Liver (tissue), 9 donors: ENCODE data around the gene IPP. TPM values are rescaled to one million over a fixed set of nuclear protein-coding genes. Genes with fewer than 3 reads are reported as not detected.

Experiments
- DNase-seq: peaks from one replicate; pipeline ENCODE4 v3.0.0-alpha.2; 2017; ENCODE audit warnings: low spot score
- H3K27ac ChIP-seq, 2 donors: one replicate each; pipeline ENCODE4 v1.7.0; 2013; ENCODE audit warnings: inconsistent platforms in 2 of 2, low read length in 2 of 2, control low read depth in 1 of 2, low read depth in 1 of 2, mild to moderate bottlenecking in 1 of 2
- H3K27me3 ChIP-seq, 4 donors: one replicate each; pipeline versions ENCODE4 v1.6.1 to v1.7.0; 2013; ENCODE audit warnings: low read length in 3 of 4, inconsistent platforms in 1 of 4, mild to moderate bottlenecking in 1 of 4, moderate library complexity in 1 of 4; ENCODE audit not compliant: control insufficient read depth in 4 of 4, insufficient read depth in 4 of 4
- H3K36me3 ChIP-seq, 4 donors: one replicate each; pipeline versions ENCODE4 v1.6.1 to v1.7.0; 2013; ENCODE audit warnings: low read length in 3 of 4, mild to moderate bottlenecking in 3 of 4, low read depth in 1 of 4, moderate library complexity in 1 of 4; ENCODE audit not compliant: control insufficient read depth in 4 of 4, insufficient read depth in 3 of 4
- H3K4me1 ChIP-seq, 4 donors: one replicate each; pipeline versions ENCODE4 v1.6.1 to v1.7.0; 2013; ENCODE audit warnings: low read length in 3 of 4, mild to moderate bottlenecking in 3 of 4, moderate library complexity in 1 of 4; ENCODE audit not compliant: control insufficient read depth in 4 of 4, insufficient read depth in 4 of 4
- H3K4me3 ChIP-seq, 3 donors: one replicate each; pipeline versions ENCODE4 v1.6.1 to v1.7.0; 2013; ENCODE audit warnings: low read length in 3 of 3, control low read depth in 1 of 3, low read depth in 1 of 3, mild to moderate bottlenecking in 1 of 3
- H3K9ac ChIP-seq, 2 donors: one replicate each; pipeline ENCODE4 v1.7.0; 2013; ENCODE audit warnings: low read length in 2 of 2, mild to moderate bottlenecking in 2 of 2, moderate library complexity in 2 of 2, control low read depth in 1 of 2, low read depth in 1 of 2
- H3K9me3 ChIP-seq, 4 donors: one replicate each; pipeline versions ENCODE4 v1.6.1 to v1.7.0; 2013; ENCODE audit warnings: low read length in 3 of 4; ENCODE audit not compliant: control insufficient read depth in 4 of 4
- EGR1 ChIP-seq, 2 donors: IDR thresholded peaks; 2 replicates each; pipeline ENCODE4 v1.6.1; 2016 to 2018; ENCODE audit warnings: antibody characterized with exemption in 2 of 2, low read depth in 2 of 2
- FOXA1 ChIP-seq: IDR thresholded peaks from 2 replicates; pipeline ENCODE4 v1.6.1; 2016; ENCODE audit warnings: antibody characterized with exemption
- FOXA2 ChIP-seq: IDR thresholded peaks from 2 replicates; pipeline ENCODE4 v1.6.1; 2016; ENCODE audit warnings: antibody characterized with exemption
- GABPA ChIP-seq, 2 donors: IDR thresholded peaks in 1 of 2; conservative IDR thresholded peaks in 1 of 2; 2 replicates each; pipeline ENCODE4 v1.6.1; 2016; ENCODE audit warnings: antibody characterized with exemption in 2 of 2, mild to moderate bottlenecking in 1 of 2, moderate library complexity in 1 of 2
- HNF4A ChIP-seq, 2 donors: conservative IDR thresholded peaks; 2 replicates each; pipeline ENCODE4 v1.6.1; 2016; ENCODE audit warnings: antibody characterized with exemption in 2 of 2, mild to moderate bottlenecking in 2 of 2
- HNF4G ChIP-seq: IDR thresholded peaks from 2 replicates; pipeline ENCODE4 v1.6.1; 2016; ENCODE audit warnings: antibody characterized with exemption
- NR2F2 ChIP-seq: IDR thresholded peaks from 2 replicates; pipeline ENCODE4 v1.6.1; 2016; ENCODE audit warnings: antibody characterized with exemption
- RAD21 ChIP-seq, 2 donors: IDR thresholded peaks; 2 replicates each; pipeline ENCODE4 v1.6.1; 2016; ENCODE audit warnings: antibody characterized with exemption in 2 of 2, mild to moderate bottlenecking in 2 of 2
- RXRA ChIP-seq, 2 donors: IDR thresholded peaks; 2 replicates each; pipeline ENCODE4 v1.6.1; 2017 to 2018; ENCODE audit warnings: antibody characterized with exemption in 2 of 2, mild to moderate bottlenecking in 1 of 2
- SP1 ChIP-seq: IDR thresholded peaks from 2 replicates; pipeline ENCODE4 v1.6.1; 2018; ENCODE audit warnings: antibody characterized with exemption, mild to moderate bottlenecking
- TAF1 ChIP-seq: conservative IDR thresholded peaks from 2 replicates; pipeline ENCODE4 v1.6.1; 2016; ENCODE audit warnings: antibody characterized with exemption, mild to moderate bottlenecking
- YY1 ChIP-seq: IDR thresholded peaks from 2 replicates; pipeline ENCODE4 v1.6.1; 2016; ENCODE audit warnings: antibody characterized with exemption, mild to moderate bottlenecking
- WGBS: extraction: QIAGEN DNeasy Blood & Tissue Kit; methylation state at CpG from one replicate; pipeline ENCODE4 v1.1.7; 2013; 5-methylcytosine and 5-hydroxymethylcytosine counted together
- polyA plus RNA-seq, 2 donors: library from polyadenylated mRNA; stranded (reverse) in 1 of 2; unstranded in 1 of 2; fragments of 200-250 nt in 1 of 2; fragments of >200 nt in 1 of 2; fragmentation: Nextera tagmentation in 1 of 2; extraction: Ambion mirVana in 1 of 2; gene quantifications; one replicate each; pipeline versions ENCODE4 v1.2.1 to v1.2.3, GENCODE V29; 2013 to 2015
- total RNA-seq, 2 donors: library from RNA; depleted of rRNA; stranded (reverse); fragments of >200 nt; gene quantifications; one replicate each; pipeline ENCODE4 v1.2.3, GENCODE V29; 2014
- TF ChIP-seq, protein P1 (sequence below): IDR thresholded peaks from 2 replicates; pipeline ENCODE4 v1.6.1; 2016; ENCODE audit warnings: antibody characterized with exemption, mild to moderate bottlenecking
- TF ChIP-seq, protein P2 (sequence below): fragments of 150-350 bp; IDR thresholded peaks from 2 replicates; pipeline ENCODE4 v1.5.1; 2017; ENCODE audit warnings: improper control_type of control experiment, low read depth, low read length; ENCODE audit not compliant: missing input control
- TF ChIP-seq, protein P3 (sequence below): IDR thresholded peaks from 2 replicates; pipeline ENCODE4 v1.6.1; 2016; ENCODE audit warnings: antibody characterized with exemption
- TF ChIP-seq, protein P4 (sequence below): IDR thresholded peaks from 2 replicates; pipeline ENCODE4 v1.6.1; 2016; ENCODE audit warnings: antibody characterized with exemption
- TF ChIP-seq, protein P5 (sequence below): IDR thresholded peaks from 2 replicates; pipeline ENCODE4 v1.6.1; 2016; ENCODE audit warnings: antibody characterized with exemption
- donor health status: healthy.
- donor health status: healthy.
- donor health status: healthy.
- donor health status: healthy.
- donor health status: healthy.

IPP gene
- total and polyA plus RNA-seq, 4 donors, result 2.7 to 6.7 (median 5.5) TPM

DNA sequence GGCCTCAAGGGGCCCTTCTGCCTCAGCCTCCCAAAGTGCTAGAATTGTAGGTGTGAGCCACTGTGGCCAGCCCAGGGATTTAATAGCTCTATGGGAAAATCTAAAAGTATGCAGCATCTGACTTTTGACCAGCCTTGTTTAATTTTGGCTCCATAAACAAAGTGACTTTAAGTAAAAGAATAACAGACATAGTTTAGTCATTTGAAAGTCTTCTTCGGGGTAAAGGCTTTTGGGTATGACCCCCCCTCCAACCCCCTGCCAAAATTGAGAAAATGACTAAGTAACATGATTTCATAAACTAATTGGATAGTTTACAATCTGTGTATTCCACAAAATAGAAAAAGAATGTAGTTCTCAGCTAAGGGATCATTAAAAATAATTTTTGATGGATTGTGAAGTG is 81.1 kb downstream of the IPP start:
- no peak overlapping the region for H3K9ac ChIP-seq
- no peak for TF ChIP-seq HNF4A (conservative IDR thresholded peaks at IDR 0.05)
- TF ChIP-seq RXRA (IDR thresholded peaks at IDR 0.05), result no peak
- TF ChIP-seq, protein P1, sequence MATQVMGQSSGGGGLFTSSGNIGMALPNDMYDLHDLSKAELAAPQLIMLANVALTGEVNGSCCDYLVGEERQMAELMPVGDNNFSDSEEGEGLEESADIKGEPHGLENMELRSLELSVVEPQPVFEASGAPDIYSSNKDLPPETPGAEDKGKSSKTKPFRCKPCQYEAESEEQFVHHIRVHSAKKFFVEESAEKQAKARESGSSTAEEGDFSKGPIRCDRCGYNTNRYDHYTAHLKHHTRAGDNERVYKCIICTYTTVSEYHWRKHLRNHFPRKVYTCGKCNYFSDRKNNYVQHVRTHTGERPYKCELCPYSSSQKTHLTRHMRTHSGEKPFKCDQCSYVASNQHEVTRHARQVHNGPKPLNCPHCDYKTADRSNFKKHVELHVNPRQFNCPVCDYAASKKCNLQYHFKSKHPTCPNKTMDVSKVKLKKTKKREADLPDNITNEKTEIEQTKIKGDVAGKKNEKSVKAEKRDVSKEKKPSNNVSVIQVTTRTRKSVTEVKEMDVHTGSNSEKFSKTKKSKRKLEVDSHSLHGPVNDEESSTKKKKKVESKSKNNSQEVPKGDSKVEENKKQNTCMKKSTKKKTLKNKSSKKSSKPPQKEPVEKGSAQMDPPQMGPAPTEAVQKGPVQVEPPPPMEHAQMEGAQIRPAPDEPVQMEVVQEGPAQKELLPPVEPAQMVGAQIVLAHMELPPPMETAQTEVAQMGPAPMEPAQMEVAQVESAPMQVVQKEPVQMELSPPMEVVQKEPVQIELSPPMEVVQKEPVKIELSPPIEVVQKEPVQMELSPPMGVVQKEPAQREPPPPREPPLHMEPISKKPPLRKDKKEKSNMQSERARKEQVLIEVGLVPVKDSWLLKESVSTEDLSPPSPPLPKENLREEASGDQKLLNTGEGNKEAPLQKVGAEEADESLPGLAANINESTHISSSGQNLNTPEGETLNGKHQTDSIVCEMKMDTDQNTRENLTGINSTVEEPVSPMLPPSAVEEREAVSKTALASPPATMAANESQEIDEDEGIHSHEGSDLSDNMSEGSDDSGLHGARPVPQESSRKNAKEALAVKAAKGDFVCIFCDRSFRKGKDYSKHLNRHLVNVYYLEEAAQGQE, result no peak
- TF ChIP-seq, protein P2, sequence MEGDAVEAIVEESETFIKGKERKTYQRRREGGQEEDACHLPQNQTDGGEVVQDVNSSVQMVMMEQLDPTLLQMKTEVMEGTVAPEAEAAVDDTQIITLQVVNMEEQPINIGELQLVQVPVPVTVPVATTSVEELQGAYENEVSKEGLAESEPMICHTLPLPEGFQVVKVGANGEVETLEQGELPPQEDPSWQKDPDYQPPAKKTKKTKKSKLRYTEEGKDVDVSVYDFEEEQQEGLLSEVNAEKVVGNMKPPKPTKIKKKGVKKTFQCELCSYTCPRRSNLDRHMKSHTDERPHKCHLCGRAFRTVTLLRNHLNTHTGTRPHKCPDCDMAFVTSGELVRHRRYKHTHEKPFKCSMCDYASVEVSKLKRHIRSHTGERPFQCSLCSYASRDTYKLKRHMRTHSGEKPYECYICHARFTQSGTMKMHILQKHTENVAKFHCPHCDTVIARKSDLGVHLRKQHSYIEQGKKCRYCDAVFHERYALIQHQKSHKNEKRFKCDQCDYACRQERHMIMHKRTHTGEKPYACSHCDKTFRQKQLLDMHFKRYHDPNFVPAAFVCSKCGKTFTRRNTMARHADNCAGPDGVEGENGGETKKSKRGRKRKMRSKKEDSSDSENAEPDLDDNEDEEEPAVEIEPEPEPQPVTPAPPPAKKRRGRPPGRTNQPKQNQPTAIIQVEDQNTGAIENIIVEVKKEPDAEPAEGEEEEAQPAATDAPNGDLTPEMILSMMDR, result no peak
- TF ChIP-seq YY1, result no peak
- TF ChIP-seq FOXA2, result no peak
- TF ChIP-seq, protein P3, sequence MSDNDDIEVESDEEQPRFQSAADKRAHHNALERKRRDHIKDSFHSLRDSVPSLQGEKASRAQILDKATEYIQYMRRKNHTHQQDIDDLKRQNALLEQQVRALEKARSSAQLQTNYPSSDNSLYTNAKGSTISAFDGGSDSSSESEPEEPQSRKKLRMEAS, result no peak
- TF ChIP-seq RAD21 (IDR thresholded peaks at IDR 0.05), result no peak
- TF ChIP-seq GABPA (IDR thresholded peaks at IDR 0.05 in 1 of 2, conservative IDR thresholded peaks at IDR 0.05 in 1 of 2), result no peak
- TF ChIP-seq EGR1 (IDR thresholded peaks at IDR 0.05; ENCODE audit: low read depth in 2 of 2), result no peak
- no peak for TF ChIP-seq TAF1
- TF ChIP-seq FOXA1, result no peak
- TF ChIP-seq HNF4G, result no peak
- TF ChIP-seq, protein P4, sequence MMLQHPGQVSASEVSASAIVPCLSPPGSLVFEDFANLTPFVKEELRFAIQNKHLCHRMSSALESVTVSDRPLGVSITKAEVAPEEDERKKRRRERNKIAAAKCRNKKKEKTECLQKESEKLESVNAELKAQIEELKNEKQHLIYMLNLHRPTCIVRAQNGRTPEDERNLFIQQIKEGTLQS, result no peak
- no peaks in the 10 kb centered on the region for H3K9me3 ChIP-seq
- 22% methylated on average over 1 of the region's 1 CpG for WGBS
- no peaks in the 10 kb centered on the region for H3K36me3 ChIP-seq
- H3K4me1 ChIP-seq, result peaks cover 9 to 44% (median 27%) of the 10 kb centered on the region in 4 donors
- no peak overlapping the region for H3K27ac ChIP-seq
- no peaks in the 10 kb centered on the region for H3K27me3 ChIP-seq
- no peak for DNase-seq
- H3K4me3 ChIP-seq, result no peak overlapping the region

DNA sequence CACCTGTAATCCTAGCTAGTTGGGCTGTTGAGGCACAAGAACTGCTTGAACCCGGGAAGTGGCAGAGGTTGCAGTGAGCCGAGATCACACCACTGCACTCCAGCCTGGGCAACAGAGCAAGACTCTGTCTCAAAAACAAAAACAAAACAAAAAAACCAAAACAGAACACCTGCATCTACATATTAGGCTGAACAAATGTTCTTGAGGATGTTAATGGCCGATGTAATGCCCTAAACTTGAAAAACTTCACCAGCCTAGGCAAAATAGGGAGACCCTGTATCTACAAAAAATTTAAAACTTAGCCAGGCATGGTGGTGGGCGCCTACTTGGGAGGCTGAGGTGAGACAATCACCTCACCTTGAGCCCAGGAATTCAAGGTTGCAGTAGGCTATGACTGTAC is 81.9 kb downstream of the IPP start:
- no peak for DNase-seq
- Histone ChIP-seq H3K27me3 (no peaks in the 10 kb centered on the region), H3K27ac (no peak overlapping the region), H3K4me1 (peaks cover 7 to 35% (median 20%) of the 10 kb centered on the region in 4 donors), H3K9ac (no peak overlapping the region), H3K36me3 (no peaks in the 10 kb centered on the region), H3K4me3 (no peak overlapping the region), H3K9me3 (no peaks in the 10 kb centered on the region)
- no peak for TF ChIP-seq FOXA2
- TF ChIP-seq HNF4G, result no peak
- no peak for TF ChIP-seq FOXA1
- no peak for TF ChIP-seq RAD21 (IDR thresholded peaks at IDR 0.05)
- TF ChIP-seq SP1, result no peak
- no peak for TF ChIP-seq EGR1 (IDR thresholded peaks at IDR 0.05; ENCODE audit: low read depth in 2 of 2)
- TF ChIP-seq HNF4A (conservative IDR thresholded peaks at IDR 0.05), result no peak
- TF ChIP-seq, protein P5, sequence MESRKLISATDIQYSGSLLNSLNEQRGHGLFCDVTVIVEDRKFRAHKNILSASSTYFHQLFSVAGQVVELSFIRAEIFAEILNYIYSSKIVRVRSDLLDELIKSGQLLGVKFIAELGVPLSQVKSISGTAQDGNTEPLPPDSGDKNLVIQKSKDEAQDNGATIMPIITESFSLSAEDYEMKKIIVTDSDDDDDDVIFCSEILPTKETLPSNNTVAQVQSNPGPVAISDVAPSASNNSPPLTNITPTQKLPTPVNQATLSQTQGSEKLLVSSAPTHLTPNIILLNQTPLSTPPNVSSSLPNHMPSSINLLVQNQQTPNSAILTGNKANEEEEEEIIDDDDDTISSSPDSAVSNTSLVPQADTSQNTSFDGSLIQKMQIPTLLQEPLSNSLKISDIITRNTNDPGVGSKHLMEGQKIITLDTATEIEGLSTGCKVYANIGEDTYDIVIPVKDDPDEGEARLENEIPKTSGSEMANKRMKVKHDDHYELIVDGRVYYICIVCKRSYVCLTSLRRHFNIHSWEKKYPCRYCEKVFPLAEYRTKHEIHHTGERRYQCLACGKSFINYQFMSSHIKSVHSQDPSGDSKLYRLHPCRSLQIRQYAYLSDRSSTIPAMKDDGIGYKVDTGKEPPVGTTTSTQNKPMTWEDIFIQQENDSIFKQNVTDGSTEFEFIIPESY, result no peak
- TF ChIP-seq, protein P2, result no peak
- no peak for TF ChIP-seq NR2F2
- TF ChIP-seq, protein P4, result no peak
- 97% methylated on average over 4 of the region's 4 CpGs for WGBS
